ENCODE results near the gene NABP1. TPM values are rescaled to one million over a fixed set of nuclear protein-coding genes. Genes with fewer than 3 reads are reported as not detected.

Gene NABP1
- total and polyA plus RNA-seq, 4 donors, result 3.6 to 35.5 (median 18.4) TPM

- TF ChIP-seq MAX (IDR thresholded peaks at IDR 0.05) (no peak), ATF3 (IDR thresholded peaks at IDR 0.05) (no peak)
Measured at GRCh38 chr2:191629976-191630712, 47.8 kb upstream of the NABP1 start (continued).

- TF ChIP-seq CTCF (IDR thresholded peaks at IDR 0.05; ENCODE audit: low read depth, low read length, missing input control) (no peak), HNF4G (IDR thresholded peaks at IDR 0.05) (no peak), FOXA2 (IDR thresholded peaks at IDR 0.05) (no peak), ZBTB33 (IDR thresholded peaks at IDR 0.05) (no peak), RXRA (IDR thresholded peaks at IDR 0.05) (no peak), YY1 (IDR thresholded peaks at IDR 0.05) (no peak), REST (IDR thresholded peaks at IDR 0.05) (no peak), NR2F2 (IDR thresholded peaks at IDR 0.05) (no peak), JUND (IDR thresholded peaks at IDR 0.05) (no peak), SP1 (IDR thresholded peaks at IDR 0.05) (no peak), GABPA (IDR thresholded peaks at IDR 0.05 in 1 of 2, conservative IDR thresholded peaks at IDR 0.05 in 1 of 2) (no peak), RAD21 (IDR thresholded peaks at IDR 0.05) (no peak), EGR1 (IDR thresholded peaks at IDR 0.05; ENCODE audit: low read depth in 2 of 2) (no peak), ATF3 (IDR thresholded peaks at IDR 0.05) (no peak), TAF1 (conservative IDR thresholded peaks at IDR 0.05) (no peak), FOXA1 (IDR thresholded peaks at IDR 0.05) (no peak)
- Histone ChIP-seq H3K27ac (ENCODE audit: low read depth in 1 of 2, low read length in 2 of 2) (no peak overlapping the region), H3K4me3 (ENCODE audit: low read depth in 1 of 3, low read length in 3 of 3) (no peak overlapping the region), H3K9ac (ENCODE audit: low read depth in 1 of 2, low read length in 2 of 2) (no peak overlapping the region), H3K27me3 (ENCODE audit: control insufficient read depth in 4 of 4, insufficient read depth in 4 of 4, low read length in 3 of 4) (no peaks in the 10 kb centered on the region), H3K4me1 (ENCODE audit: control insufficient read depth in 4 of 4, insufficient read depth in 4 of 4, low read length in 3 of 4) (no peaks in the 10 kb centered on the region), H3K36me3 (ENCODE audit: control insufficient read depth in 4 of 4, insufficient read depth in 3 of 4, low read depth in 1 of 4, low read length in 3 of 4) (no peaks in the 10 kb centered on the region), H3K9me3 (ENCODE audit: control insufficient read depth in 4 of 4, low read length in 3 of 4) (no peaks in the 10 kb centered on the region)
- WGBS, result 44% methylated on average over 1 of the region's 1 CpG
- no peak for DNase-seq (ENCODE audit: low spot score)
Measured at GRCh38 chr2:191631754-191632153, 46.2 kb upstream of the NABP1 start.
